Measurements from ENCODE around the gene KCNQ2. TPM values are rescaled to one million over a fixed set of nuclear protein-coding genes. Genes with fewer than 3 reads are reported as not detected.

Gene KCNQ2
- total RNA-seq, 1 donor from 2014 or later = 1.2 TPM

- DNase-seq = no peak
Measured at GRCh38 chr20:63501818-63502670, 29.6 kb upstream of the KCNQ2 start.

GRCh38 chr20:63500902-63501817 lies 28.7 kb upstream of the KCNQ2 start:
- no peak for DNase-seq

GRCh38 chr20:63500151-63500901 lies 27.9 kb upstream of the KCNQ2 start:
- no peak for DNase-seq

- no peak for DNase-seq
Measured at GRCh38 chr20:63499338-63499969, 27.0 kb upstream of the KCNQ2 start.

GRCh38 chr20:63498960-63499337 lies 26.5 kb upstream of the KCNQ2 start, which contains the start of gene EEF1A2:
TSS of gene EEF1A2 (minus strand) at chr20:63499083. CDS start at chr20:63497763, 1,320 bp downstream.
- no peak for DNase-seq

- no peak for DNase-seq
Measured at GRCh38 chr20:63497946-63498935, 25.8 kb upstream of the KCNQ2 start.

GRCh38 chr20:63497138-63497945 lies 24.9 kb upstream of the KCNQ2 start:
- DNase-seq = no peak

- no peak for DNase-seq
Measured at GRCh38 chr20:63496596-63497120, 24.2 kb upstream of the KCNQ2 start.

- peak; percentile 5 for DNase-seq
Measured at GRCh38 chr20:63495741-63496595, 23.5 kb upstream of the KCNQ2 start.

- DNase-seq = no peak
Measured at GRCh38 chr20:63495167-63495720, 22.8 kb upstream of the KCNQ2 start.

GRCh38 chr20:63494420-63495166 lies 22.1 kb upstream of the KCNQ2 start:
- no peak for DNase-seq

- no peak for DNase-seq
Measured at GRCh38 chr20:63494084-63494419, 21.6 kb upstream of the KCNQ2 start.

- no peak for DNase-seq
Measured at GRCh38 chr20:63493563-63494020, 21.1 kb upstream of the KCNQ2 start.

- no peak for DNase-seq
Measured at GRCh38 chr20:63492982-63493381, 20.5 kb upstream of the KCNQ2 start.

- DNase-seq = no peak
Measured at GRCh38 chr20:63492518-63492917, 20.1 kb upstream of the KCNQ2 start.

GRCh38 chr20:63491635-63492230 lies 19.3 kb upstream of the KCNQ2 start:
- no peak for DNase-seq

GRCh38 chr20:63491078-63491477 lies 18.6 kb upstream of the KCNQ2 start:
- no peak for DNase-seq

All from skin of body (tissue), 2 donors.